Measurements from ENCODE around the gene DOC2A.
A peak's percentile ranks its signal among the peaks of the same experiment; 100 is the strongest.

DOC2A gene

DNA sequence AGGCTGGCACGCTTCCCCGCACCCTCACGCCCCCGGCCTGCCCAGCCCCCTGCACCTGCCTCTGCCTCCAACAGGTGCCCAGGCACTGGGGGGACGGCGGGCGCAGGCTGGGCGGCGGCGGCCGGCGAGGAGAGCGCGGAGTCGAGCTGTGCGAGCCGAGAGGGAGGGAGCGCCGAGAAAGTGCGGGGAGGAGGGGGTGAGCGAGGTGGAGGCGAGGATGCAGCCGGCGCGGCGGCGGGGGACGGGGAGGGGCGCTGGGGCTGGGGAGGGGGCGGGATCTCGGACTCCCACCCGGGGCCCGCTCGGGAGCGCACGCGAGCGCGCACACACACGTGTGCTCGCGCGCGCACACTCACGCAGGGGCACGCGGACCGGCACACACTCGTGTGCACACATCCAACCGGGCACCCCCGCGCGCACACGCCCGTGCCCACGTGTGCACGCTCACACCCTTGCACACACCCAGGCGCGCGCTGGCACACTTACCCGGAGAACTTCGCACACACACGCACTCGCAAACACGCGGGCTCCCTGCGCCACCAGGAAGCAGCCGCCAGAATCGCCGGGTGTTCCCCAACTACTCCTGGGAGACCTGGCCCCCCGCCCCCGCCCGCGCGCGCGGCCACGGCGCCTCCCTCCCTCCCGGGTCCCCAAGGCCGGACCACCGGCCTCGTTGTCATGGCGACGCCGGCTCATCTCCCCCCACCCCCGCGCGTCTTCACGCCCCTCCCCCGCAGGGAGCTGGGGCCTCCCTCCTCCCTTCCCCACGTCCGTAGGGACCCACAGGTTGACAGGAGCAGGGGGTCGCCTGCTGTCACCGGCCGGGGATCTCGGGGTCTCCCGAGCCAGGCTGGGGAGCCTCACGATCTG lies at the start of gene DOC2A:
DOC2A (minus strand) TSS at position 184 of the 870 bp plus-strand sequence. CDS start 805 bp downstream, outside the sequence.
- TF ChIP-seq, protein P1, sequence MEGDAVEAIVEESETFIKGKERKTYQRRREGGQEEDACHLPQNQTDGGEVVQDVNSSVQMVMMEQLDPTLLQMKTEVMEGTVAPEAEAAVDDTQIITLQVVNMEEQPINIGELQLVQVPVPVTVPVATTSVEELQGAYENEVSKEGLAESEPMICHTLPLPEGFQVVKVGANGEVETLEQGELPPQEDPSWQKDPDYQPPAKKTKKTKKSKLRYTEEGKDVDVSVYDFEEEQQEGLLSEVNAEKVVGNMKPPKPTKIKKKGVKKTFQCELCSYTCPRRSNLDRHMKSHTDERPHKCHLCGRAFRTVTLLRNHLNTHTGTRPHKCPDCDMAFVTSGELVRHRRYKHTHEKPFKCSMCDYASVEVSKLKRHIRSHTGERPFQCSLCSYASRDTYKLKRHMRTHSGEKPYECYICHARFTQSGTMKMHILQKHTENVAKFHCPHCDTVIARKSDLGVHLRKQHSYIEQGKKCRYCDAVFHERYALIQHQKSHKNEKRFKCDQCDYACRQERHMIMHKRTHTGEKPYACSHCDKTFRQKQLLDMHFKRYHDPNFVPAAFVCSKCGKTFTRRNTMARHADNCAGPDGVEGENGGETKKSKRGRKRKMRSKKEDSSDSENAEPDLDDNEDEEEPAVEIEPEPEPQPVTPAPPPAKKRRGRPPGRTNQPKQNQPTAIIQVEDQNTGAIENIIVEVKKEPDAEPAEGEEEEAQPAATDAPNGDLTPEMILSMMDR (IDR thresholded peaks at IDR 0.05; ENCODE audit: low read depth, low read length) = no peak
- H3K4me3 ChIP-seq (ENCODE audit: low read depth, low read length) = peak within 1 kb of the TSS; percentile 37

DNA sequence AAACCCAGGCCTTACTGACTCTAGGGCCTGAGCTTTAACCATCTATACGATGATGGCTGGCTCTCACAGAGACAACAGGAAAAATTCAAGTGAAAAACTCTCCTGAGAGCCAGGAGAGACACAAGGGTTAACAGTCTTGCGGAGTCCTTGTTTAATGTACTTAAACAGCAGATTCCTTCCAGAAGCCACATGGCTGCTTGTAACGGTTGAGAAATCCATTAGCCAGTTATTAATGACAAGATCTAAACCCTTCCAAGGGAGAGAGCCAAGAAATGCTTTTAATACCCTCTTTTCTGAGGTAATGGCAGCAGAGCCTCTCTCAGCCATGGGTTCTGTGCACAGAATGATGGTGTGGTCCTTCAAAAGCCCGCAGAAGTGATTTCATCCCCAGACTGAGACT lies 49.5 kb upstream of the DOC2A start:
- TF ChIP-seq, protein P1 (IDR thresholded peaks at IDR 0.05; ENCODE audit: low read depth, low read length) = no peak
- no peak overlapping the region for H3K4me3 ChIP-seq (ENCODE audit: low read depth, low read length)

DNA sequence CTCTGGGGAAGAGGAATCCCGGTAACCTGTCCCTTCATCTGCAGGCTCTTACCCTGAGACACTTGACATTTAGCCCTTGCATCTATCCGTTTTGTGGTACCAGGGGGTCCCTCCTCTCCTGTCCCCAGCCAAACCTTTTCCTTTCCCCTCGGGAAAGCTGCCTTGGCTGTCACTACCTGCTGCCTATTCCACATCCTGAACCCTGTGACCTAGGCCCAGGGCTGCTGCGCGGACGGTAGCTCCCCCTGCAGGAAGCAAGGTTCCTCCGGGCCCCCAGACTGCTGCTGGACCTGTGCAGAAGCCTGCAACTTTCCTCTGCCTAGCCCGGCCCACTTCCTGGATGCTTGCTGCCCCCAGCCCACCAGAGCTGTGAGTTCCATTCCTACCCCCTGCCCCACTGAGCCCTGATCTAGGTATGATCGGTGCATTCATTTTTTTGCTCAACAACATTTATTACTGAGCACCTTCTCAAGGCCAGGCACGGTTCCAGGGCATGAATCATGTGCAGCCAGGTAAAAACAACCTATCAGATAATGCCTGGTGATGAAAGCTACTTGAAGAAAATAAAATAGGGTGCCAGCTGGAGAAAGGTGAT lies 44.2 kb upstream of the DOC2A start:
- TF ChIP-seq, protein P1 (IDR thresholded peaks at IDR 0.05; ENCODE audit: low read depth, low read length) = 0 out of 2 replicates have a peak, but pooled peaks have one; percentile 11
- no peak overlapping the region for H3K4me3 ChIP-seq (ENCODE audit: low read depth, low read length)

DNA sequence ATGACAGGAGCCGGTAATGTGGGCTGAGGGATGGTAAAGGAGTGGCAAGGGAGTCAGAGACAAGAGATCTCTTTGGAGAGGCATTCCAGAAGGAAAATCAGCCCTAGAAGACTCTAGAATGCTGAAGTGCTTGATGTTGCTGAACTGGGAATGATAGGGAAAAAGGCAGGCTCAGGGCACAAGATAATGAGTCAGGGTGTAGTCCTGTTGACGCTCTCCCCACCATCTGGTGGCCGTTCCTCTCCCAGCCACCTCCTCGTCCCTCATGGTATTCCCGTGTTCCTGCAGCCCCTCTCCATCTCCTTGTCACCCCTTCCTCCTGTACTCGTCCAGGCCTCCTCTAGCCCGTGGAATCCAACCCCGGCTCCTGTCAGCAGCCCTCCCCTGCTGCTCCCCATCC lies 43.6 kb upstream of the DOC2A start:
- TF ChIP-seq, protein P1 (IDR thresholded peaks at IDR 0.05; ENCODE audit: low read depth, low read length) = no peak
- H3K4me3 ChIP-seq (ENCODE audit: low read depth, low read length) = peak overlapping the region; percentile 74

DNA sequence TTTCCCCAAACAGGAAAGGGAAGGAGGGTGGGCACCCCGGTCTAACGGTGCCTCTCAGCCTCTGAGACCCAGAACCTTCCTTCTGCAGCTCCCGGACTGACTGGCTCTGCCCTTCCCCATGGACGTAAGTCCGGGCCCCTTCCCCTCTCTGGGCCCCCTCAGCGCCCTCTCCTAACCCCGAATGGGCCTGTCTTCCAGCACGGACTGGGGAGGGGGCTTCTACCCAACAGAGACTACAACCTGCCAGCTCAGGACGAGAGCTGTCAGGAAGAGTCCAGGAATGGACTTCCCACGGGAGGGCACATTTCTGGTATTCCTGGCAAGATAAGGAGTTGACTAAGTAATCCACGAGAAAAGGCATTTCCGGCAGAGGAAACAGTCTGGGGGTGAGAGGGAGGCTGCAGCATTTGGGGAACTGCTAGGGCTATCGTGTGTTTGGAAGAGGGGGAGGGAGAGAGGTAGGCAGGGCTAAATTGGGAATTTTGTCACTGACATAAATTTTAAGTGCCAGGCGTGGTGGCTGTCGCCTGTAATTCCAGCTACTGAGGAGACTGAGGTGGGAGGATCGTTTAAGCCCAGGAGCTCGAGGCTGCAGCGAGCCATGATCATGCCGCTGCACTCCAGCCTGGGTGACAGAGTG lies 42.7 kb upstream of the DOC2A start:
- TF ChIP-seq, protein P1 (IDR thresholded peaks at IDR 0.05; ENCODE audit: low read depth, low read length) = no peak
- H3K4me3 ChIP-seq (ENCODE audit: low read depth, low read length) = peak overlapping the region; percentile 74

DNA sequence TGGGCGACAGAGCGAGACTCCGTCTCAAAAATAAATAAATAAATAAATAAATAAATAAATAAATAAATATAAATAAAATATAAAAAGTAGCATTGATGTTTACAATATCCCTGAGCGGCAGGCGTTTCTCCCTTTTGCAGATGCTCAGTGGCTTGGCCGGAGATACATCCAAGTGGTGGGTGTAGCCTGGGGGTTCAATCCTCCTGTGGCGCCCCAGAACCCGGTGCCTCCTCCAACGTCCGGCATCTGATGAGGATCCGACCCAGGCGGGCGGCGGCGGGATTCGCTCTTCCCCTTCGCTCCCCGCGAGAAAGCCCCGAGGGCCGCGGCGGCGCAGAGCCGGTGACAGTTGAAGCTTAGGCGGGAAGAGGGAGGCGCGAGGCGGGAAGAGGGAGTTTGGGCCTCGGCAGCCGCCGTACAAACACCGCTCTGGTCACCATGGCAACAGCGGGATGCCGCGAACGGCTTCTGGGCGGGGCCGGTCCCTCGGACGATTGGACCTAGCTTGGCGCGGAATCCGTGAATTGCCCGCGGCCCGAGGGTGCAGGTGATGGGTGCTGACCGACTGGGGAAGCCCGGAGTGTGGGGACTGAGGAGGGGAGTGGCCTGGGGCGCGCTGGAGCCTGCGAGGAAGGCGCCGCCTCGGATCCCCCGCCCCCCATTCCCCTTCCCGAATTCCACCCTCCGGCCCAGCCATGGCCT lies 42.0 kb upstream of the DOC2A start:
- TF ChIP-seq, protein P1 (IDR thresholded peaks at IDR 0.05; ENCODE audit: low read depth, low read length) = no peak
- peak overlapping the region; percentile 74 for H3K4me3 ChIP-seq (ENCODE audit: low read depth, low read length)
